Hypothalamus (tissue), 51 donors: ENCODE measurements around the gene RNF217.
"Not testable (repeated sequence)": the region's sequence is repeated elsewhere in the genome, so short reads cannot be mapped to it uniquely, and the experiment has no call there.

Source experiments
- DNase-seq, 51 donors: peaks; one replicate each; lab custom pipeline; 2025; lab: John Stamatoyannopoulos, UW

RNF217 gene

GRCh38 chr6:125050663-125051318 lies 88.6 kb downstream of the RNF217 start:
- no peak for DNase-seq

- no peak for DNase-seq
These were observed 91.6 kb downstream of the RNF217 start for GRCh38 chr6:125053809-125054208.

GRCh38 chr6:125054331-125054730 lies 92.1 kb downstream of the RNF217 start:
- DNase-seq, result peak in 4 of 51 donors; percentile 3 to 53 (median 21)

- no peak for DNase-seq
These were observed 95.4 kb downstream of the RNF217 start for GRCh38 chr6:125057392-125058246.

- no peak for DNase-seq
These were observed 96.3 kb downstream of the RNF217 start for GRCh38 chr6:125058546-125058945.

- DNase-seq, result no peak
These were observed 101.1 kb downstream of the RNF217 start for GRCh38 chr6:125063307-125063706.

GRCh38 chr6:125066140-125066539 lies 103.9 kb downstream of the RNF217 start:
- no peak for DNase-seq

- no peak for DNase-seq
These were observed 104.7 kb downstream of the RNF217 start for GRCh38 chr6:125066964-125067363.

GRCh38 chr6:125067552-125067951 lies 105.3 kb downstream of the RNF217 start:
- DNase-seq, result no peak

- DNase-seq, result no peak
These were observed 110.8 kb downstream of the RNF217 start for GRCh38 chr6:125073071-125073470.

GRCh38 chr6:125074120-125074519 lies 111.9 kb downstream of the RNF217 start:
- no peak for DNase-seq

- DNase-seq, result not testable (repeated sequence)
These were observed 112.8 kb downstream of the RNF217 start for GRCh38 chr6:125075073-125075472.

- no peak for DNase-seq
These were observed 113.7 kb downstream of the RNF217 start for GRCh38 chr6:125075741-125076481.

- no peak for DNase-seq
These were observed 114.2 kb downstream of the RNF217 start for GRCh38 chr6:125076482-125076742.

GRCh38 chr6:125077453-125077852 lies 115.2 kb downstream of the RNF217 start:
- DNase-seq, result no peak

GRCh38 chr6:125078602-125079321 lies 116.5 kb downstream of the RNF217 start:
- DNase-seq, result no peak

GRCh38 chr6:125082908-125083683 lies 120.9 kb downstream of the RNF217 start:
- DNase-seq, result no peak

GRCh38 chr6:125083684-125083990 lies 121.4 kb downstream of the RNF217 start:
- no peak for DNase-seq

GRCh38 chr6:125086716-125087115 lies 124.5 kb downstream of the RNF217 start:
- no peak for DNase-seq

- no peak for DNase-seq
These were observed 126.7 kb downstream of the RNF217 start for GRCh38 chr6:125088963-125089362.
